NB4 (cell line): Measurements from ENCODE around the gene KLHDC3.
A peak's percentile ranks its signal among the peaks of the same experiment; 100 is the strongest.

Experiments
- DNase-seq: peaks from one replicate; pipeline ENCODE4 v3.0.0; 2010; ENCODE audit warnings: low read depth
- H3K4me3 ChIP-seq: one replicate; pipeline ENCODE4 v1.5.1; 2011; ENCODE audit warnings: mild to moderate bottlenecking, low read depth, low read length, moderate library complexity
- MAX ChIP-seq: IDR thresholded peaks from 2 replicates; pipeline ENCODE4 v1.6.1; 2011; ENCODE audit warnings: low read depth, low read length
- MYC ChIP-seq: IDR thresholded peaks from 2 replicates; pipeline ENCODE4 v1.6.1; 2011; ENCODE audit warnings: low read depth, low read length
- POLR2A ChIP-seq: IDR thresholded peaks from 2 replicates; pipeline ENCODE4 v1.6.1; 2011; ENCODE audit warnings: mild to moderate bottlenecking; ENCODE audit not compliant: insufficient read length; ENCODE audit errors: extremely low read depth
- TF ChIP-seq, protein P1 (sequence below): IDR thresholded peaks from one replicate; pipeline ENCODE4 v1.5.1; 2012; ENCODE audit warnings: low read depth, low read length

KLHDC3 gene

GRCh38 chr6:43013843-43014433 lies at the start of gene KLHDC3, which contains the start of gene MEA1:
TSS of gene KLHDC3 (plus strand) at chr6:43014249. CDS start at chr6:43017193, 2,944 bp downstream.
TSS of gene MEA1 (minus strand) at chr6:43013946. CDS start at chr6:43013813, 133 bp downstream.
- peak; percentile 100 for DNase-seq
- H3K4me3 ChIP-seq = peak within 1 kb of the TSS; percentile 92
- TF ChIP-seq, protein P1, sequence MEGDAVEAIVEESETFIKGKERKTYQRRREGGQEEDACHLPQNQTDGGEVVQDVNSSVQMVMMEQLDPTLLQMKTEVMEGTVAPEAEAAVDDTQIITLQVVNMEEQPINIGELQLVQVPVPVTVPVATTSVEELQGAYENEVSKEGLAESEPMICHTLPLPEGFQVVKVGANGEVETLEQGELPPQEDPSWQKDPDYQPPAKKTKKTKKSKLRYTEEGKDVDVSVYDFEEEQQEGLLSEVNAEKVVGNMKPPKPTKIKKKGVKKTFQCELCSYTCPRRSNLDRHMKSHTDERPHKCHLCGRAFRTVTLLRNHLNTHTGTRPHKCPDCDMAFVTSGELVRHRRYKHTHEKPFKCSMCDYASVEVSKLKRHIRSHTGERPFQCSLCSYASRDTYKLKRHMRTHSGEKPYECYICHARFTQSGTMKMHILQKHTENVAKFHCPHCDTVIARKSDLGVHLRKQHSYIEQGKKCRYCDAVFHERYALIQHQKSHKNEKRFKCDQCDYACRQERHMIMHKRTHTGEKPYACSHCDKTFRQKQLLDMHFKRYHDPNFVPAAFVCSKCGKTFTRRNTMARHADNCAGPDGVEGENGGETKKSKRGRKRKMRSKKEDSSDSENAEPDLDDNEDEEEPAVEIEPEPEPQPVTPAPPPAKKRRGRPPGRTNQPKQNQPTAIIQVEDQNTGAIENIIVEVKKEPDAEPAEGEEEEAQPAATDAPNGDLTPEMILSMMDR = no peak
- TF ChIP-seq MAX (peak; percentile 98), POLR2A (peak; percentile 49), MYC (peak; percentile 84)

- no peak for DNase-seq
- H3K4me3 ChIP-seq = no peak overlapping the region
- TF ChIP-seq MYC = no peak
- no peak for TF ChIP-seq MAX
- TF ChIP-seq POLR2A = no peak
- TF ChIP-seq, protein P1 = no peak
These were observed 47.5 kb upstream of the KLHDC3 start for GRCh38 chr6:42966571-42966970.

DNA sequence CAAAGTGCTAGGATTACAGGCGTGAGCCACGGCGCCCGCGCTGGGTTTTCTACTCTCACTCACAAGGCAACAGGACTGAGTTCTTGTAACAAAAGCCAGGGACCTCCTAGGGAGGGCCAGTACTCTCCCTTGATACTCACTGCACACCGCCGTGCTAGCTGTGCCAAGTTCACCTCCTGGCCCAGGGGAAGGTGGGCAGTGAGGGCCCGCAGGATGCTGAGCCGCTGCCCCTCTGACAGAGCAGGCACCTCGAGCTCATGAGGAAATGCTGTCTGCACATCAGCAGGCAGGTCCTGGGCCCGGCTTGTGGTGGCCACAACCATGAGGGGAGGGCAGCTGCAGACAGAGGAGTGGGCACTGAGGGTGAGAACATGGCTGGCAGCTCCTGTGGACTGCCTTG lies 46.8 kb upstream of the KLHDC3 start:
- DNase-seq = no peak
- H3K4me3 ChIP-seq = no peak overlapping the region
- TF ChIP-seq, protein P1 = no peak
- TF ChIP-seq MAX = no peak
- TF ChIP-seq MYC = no peak
- TF ChIP-seq POLR2A = no peak

- TF ChIP-seq, protein P1 = no peak
- no peak for TF ChIP-seq POLR2A
- no peak for TF ChIP-seq MAX
- TF ChIP-seq MYC = no peak
- no peak overlapping the region for H3K4me3 ChIP-seq
- no peak for DNase-seq
These were observed 45.8 kb upstream of the KLHDC3 start for GRCh38 chr6:42968126-42968701.

GRCh38 chr6:42968783-42969182 lies 45.3 kb upstream of the KLHDC3 start:
- no peak for DNase-seq
- H3K4me3 ChIP-seq = no peak overlapping the region
- TF ChIP-seq POLR2A (no peak), MYC (no peak), MAX (no peak)
- TF ChIP-seq, protein P1 = no peak
